ENCODE measurements around the gene GNAS-AS1. TPM values are rescaled to one million over a fixed set of nuclear protein-coding genes. Genes with fewer than 3 reads are reported as not detected.

Gene GNAS-AS1

Small RNA genes lying within 50 kb of the gene (small RNA-seq; reads per million reads assigned to genes)
- gene MIR298 (ENCODE audit: insufficient read depth) (5.2 reads per million, percentile 72 among the genes with 10 or more reads in this experiment), gene RF02127 (ENCODE audit: insufficient read depth) (not detected), gene RF02128 (ENCODE audit: insufficient read depth) (not detected), gene RF02130 (ENCODE audit: insufficient read depth) (not detected), gene RF02131 (ENCODE audit: insufficient read depth) (not detected)
